Fibroblast of pulmonary artery (primary cell): ENCODE data around the gene SDK1.

Source experiments
- DNase-seq: peaks from one replicate; pipeline ENCODE4 v3.0.0-alpha.2; 2010; ENCODE audit warnings: low read depth
- H3K4me3 ChIP-seq: replicated peaks from 2 replicates; pipeline ENCODE4 v1.5.1; 2011; ENCODE audit warnings: low read depth, mild to moderate bottlenecking, control low read depth, low read length, moderate library complexity
- TF ChIP-seq, protein P1 (sequence below): IDR thresholded peaks from 2 replicates; pipeline ENCODE4 v1.5.1; 2011; ENCODE audit warnings: mild to moderate bottlenecking, control low read depth, low read length, inconsistent platforms; ENCODE audit errors: missing control alignments

Gene SDK1

DNA sequence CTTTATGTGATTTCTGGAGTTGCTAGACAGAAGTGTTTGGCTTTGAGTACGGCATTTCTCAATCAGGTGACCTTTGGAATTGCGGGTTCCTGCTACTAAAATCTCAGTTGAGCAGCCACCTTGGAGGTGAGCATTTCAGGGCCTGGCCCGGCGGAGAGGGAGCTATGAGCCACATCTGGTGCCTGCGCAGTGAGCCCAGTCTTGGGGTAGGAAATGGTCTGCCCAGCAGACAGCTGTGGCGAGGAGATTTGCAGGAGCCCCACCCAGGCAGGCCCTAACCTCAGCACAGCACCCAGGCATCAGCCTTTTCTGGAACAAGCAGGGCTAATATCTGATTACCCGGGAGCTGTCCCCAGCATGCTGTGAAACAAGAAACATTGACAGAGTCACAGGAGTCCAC, 833.2 kb downstream of the SDK1 start:
- no peak for DNase-seq
- no peak overlapping the region for H3K4me3 ChIP-seq
- TF ChIP-seq, protein P1, sequence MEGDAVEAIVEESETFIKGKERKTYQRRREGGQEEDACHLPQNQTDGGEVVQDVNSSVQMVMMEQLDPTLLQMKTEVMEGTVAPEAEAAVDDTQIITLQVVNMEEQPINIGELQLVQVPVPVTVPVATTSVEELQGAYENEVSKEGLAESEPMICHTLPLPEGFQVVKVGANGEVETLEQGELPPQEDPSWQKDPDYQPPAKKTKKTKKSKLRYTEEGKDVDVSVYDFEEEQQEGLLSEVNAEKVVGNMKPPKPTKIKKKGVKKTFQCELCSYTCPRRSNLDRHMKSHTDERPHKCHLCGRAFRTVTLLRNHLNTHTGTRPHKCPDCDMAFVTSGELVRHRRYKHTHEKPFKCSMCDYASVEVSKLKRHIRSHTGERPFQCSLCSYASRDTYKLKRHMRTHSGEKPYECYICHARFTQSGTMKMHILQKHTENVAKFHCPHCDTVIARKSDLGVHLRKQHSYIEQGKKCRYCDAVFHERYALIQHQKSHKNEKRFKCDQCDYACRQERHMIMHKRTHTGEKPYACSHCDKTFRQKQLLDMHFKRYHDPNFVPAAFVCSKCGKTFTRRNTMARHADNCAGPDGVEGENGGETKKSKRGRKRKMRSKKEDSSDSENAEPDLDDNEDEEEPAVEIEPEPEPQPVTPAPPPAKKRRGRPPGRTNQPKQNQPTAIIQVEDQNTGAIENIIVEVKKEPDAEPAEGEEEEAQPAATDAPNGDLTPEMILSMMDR, result no peak

DNA sequence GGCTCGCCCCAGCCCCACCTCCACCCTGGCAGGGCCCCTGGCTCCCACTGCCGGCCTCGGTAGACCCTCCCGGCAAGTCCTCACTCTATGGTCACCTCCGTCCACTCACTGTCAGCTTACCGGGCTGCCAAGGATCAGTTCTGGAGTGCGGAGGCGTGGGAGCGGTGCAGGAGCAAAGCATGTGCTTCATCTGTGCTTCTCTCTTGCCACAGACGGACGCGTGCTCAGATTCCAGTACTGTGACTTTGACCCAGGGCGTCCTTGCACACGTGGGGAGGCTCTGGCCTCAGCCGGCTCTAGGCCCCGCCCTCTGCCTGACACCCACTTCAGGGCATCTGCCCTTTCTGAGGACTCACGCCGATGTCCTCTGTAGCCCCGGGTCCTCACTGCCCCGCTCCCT, 833.6 kb downstream of the SDK1 start:
- TF ChIP-seq, protein P1, result no peak
- DNase-seq, result no peak
- H3K4me3 ChIP-seq, result no peak overlapping the region

DNA sequence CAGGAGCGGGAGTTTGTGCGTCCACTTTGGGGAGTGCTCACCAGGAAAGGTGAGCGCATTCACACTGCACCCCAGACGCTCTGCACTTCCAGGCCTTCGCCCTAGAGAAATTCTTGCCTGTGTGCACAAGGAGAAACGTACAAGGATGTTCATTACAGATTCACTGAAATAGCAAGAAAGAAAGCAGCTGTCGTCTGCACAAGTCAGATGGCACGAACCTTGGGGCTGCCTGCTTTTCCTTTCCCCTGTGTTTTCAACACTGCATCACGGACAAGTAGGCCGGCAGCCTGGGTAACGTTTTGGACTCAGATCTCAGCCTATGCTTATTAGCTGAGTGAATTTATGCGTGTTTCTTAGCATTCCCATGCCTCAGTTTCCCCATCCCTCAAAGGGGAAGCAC, 834.2 kb downstream of the SDK1 start:
- DNase-seq, result no peak
- H3K4me3 ChIP-seq, result no peak overlapping the region
- TF ChIP-seq, protein P1, result no peak

DNA sequence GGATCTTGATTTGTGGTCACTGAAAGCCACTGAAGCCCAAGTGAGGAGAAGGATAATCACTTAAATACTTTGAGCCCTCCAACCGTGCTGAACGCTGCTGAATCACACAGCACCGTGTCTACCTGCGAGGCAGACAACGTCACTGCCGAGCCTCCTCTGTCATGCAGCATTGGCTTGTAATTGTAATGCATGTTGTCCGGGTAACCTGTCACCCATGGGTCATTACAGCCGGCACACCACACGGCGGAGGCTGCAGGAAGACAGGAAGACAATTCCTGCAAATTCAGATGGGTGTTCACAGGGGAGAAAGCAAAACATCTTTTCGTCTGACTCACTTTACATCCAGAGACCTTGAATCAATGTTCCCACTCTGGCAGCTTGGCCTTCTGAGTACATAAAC, 835.0 kb downstream of the SDK1 start:
- TF ChIP-seq, protein P1, result no peak
- H3K4me3 ChIP-seq, result no peak overlapping the region
- DNase-seq, result no peak

DNA sequence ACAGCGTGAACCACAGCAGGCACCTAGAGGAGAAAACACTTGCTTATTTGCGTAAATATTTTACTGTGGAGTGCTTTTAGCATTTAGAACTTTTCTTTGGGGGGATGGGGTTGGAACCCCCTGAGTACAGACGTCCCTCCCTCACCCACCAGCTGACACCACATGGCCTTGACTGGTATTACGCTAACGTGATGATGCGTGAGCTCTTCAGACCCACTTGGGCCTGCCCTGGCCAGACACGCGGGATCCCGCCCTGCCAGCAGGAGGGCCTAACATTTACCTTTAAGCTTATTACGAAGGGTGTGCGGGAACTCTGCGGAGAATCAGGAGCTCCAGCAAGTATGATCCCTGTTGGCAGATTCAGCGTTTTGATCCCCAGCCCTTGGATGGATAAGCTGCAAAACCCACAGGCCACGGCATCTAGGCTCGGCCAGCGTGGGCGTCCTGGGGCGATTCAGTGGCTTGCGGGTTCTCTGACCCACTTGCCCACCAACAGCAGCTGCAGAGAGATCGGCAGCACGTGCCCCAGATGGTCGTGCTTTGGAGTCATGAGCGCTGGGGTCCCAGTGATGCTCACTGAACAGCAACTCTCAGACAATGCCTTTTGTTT, 835.6 kb downstream of the SDK1 start:
- DNase-seq, result no peak
- TF ChIP-seq, protein P1, result no peak
- H3K4me3 ChIP-seq, result no peak overlapping the region

DNA sequence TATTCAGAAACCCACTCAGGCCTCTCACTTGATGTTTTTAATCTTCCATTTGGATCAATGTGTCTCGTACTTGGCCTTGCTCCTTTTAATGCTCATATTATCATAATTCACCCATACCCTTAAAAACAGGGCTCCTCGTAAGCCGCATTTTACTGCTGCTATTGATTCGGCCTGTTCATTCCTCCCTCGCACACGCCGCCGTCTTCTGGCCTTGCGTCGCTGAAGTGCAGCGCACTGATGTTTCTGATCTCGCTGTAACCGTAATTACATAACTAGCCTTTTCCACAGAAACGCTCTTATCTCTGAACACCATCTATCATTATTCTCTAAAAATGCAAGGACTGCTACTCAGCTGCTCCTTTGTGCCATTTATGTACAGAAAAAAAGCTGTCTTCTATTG, 836.5 kb downstream of the SDK1 start:
- TF ChIP-seq, protein P1, result no peak
- no peak overlapping the region for H3K4me3 ChIP-seq
- no peak for DNase-seq

DNA sequence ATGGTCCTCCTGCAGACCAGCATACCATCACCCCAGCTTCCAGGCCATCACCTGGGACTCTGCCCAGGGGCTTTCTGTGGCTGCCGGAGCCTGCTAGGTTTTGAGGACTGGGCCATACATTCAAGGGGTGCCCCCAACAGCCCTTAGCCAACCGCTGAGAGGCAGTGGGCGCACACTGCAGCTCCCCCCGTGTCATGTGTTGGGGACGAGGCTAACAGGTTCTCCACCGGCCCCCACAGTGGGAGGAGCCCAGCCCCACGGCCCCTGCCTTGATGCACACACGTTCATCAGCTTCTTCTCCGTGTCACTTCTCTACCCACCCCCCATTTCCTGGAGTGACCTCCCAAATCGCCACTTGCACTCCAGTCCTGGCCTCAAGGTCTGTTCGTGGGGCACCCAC, 837.8 kb downstream of the SDK1 start:
- no peak for DNase-seq
- no peak overlapping the region for H3K4me3 ChIP-seq
- TF ChIP-seq, protein P1, result no peak
